H1 (cell line): ENCODE measurements around the gene BNC1. TPM values are rescaled to one million over a fixed set of nuclear protein-coding genes. Genes with fewer than 3 reads are reported as not detected.

ENCODE experiments used
- CTCF ChIA-PET: fragments of 300-600 bp; sonication (Branson Sonifier 250); formaldehyde crosslinking; loops from one replicate; lab custom pipeline; 2021; ENCODE audit not compliant: partially characterized antibody; lab: Charles Lee
- POLR2A ChIA-PET: fragments of 300-600 bp; sonication (Branson Sonifier 250); formaldehyde crosslinking; loops from one replicate; lab custom pipeline; 2021; ENCODE audit warnings: inconsistent platforms; ENCODE audit not compliant: partially characterized antibody; lab: Charles Lee
- DNase-seq, 2 experiments: peaks; one replicate each; pipeline versions ENCODE4 v3.0.0 to v3.0.0-alpha.2; 2010 to 2022; ENCODE audit warnings: low spot score in 2 of 2, low read depth in 1 of 2, mixed read lengths in 1 of 2
- FAIRE-seq: peaks from 2 replicates; lab custom pipeline; 2011; peaks lifted over from hg19 to GRCh38; lab: Jason Lieb, UNC
- H2AFZ ChIP-seq: 2 replicates; pipeline ENCODE4 v1.8.1; 2012; ENCODE audit warnings: low read length, inconsistent platforms
- H2AK5ac ChIP-seq: 2 replicates; pipeline ENCODE4 v1.6.1; 2013; ENCODE audit warnings: low read depth, low read length
- H2BK120ac ChIP-seq: replicated peaks from 2 replicates; pipeline ENCODE3; 2013; ENCODE audit warnings: low read depth, low read length, inconsistent platforms
- H2BK12ac ChIP-seq: 2 replicates; pipeline ENCODE4 v1.6.1; 2013; ENCODE audit warnings: low read depth, low read length
- H2BK15ac ChIP-seq: 2 replicates; pipeline ENCODE4 v1.6.1; 2013; ENCODE audit warnings: low read length
- H2BK20ac ChIP-seq: 2 replicates; pipeline ENCODE4 v1.6.1; 2013; ENCODE audit warnings: low read length
- H2BK5ac ChIP-seq: 2 replicates; pipeline ENCODE4 v1.6.1; 2013; ENCODE audit warnings: low read depth, low read length
- H3K14ac ChIP-seq: 2 replicates; pipeline ENCODE4 v1.6.1; 2013; ENCODE audit warnings: inconsistent platforms; ENCODE audit not compliant: insufficient read length
- H3K18ac ChIP-seq: 2 replicates; pipeline ENCODE4 v1.6.1; 2013; ENCODE audit warnings: low read length; ENCODE audit errors: extremely low read depth
- H3K23ac ChIP-seq: 2 replicates; pipeline ENCODE4 v1.6.1; 2013; ENCODE audit warnings: inconsistent platforms; ENCODE audit not compliant: insufficient read length
- H3K23me2 ChIP-seq: 2 replicates; pipeline ENCODE4 v1.6.1; 2013; ENCODE audit warnings: low read depth, low read length
- H3K27ac ChIP-seq: 2 replicates; pipeline ENCODE4 v1.6.1; 2011; ENCODE audit warnings: low read depth, low read length, inconsistent platforms
- H3K27me3 ChIP-seq, 4 experiments: replicated peaks in 1 of 4; 1 replicate in 1 of 4; 2 replicates in 3 of 4; pipeline versions ENCODE4 v1.6.1 to v1.8.1; 2011 to 2013; ENCODE audit warnings: low read length in 3 of 4, mild to moderate bottlenecking in 3 of 4, inconsistent platforms in 2 of 4, mixed read lengths in 2 of 4, moderate library complexity in 1 of 4; ENCODE audit not compliant: control insufficient read depth in 3 of 4, insufficient read depth in 3 of 4; ENCODE audit errors: extremely low read depth in 1 of 4
- H3K36me3 ChIP-seq, 4 experiments: 2 replicates each; pipeline versions ENCODE4 v1.6.1 to v1.8.1; 2011 to 2013; ENCODE audit warnings: mild to moderate bottlenecking in 4 of 4, low read length in 3 of 4, moderate library complexity in 2 of 4, control low read depth in 1 of 4, inconsistent platforms in 1 of 4; ENCODE audit not compliant: insufficient read depth in 4 of 4, control insufficient read depth in 2 of 4
- H3K4ac ChIP-seq: replicated peaks from 2 replicates; pipeline ENCODE3; 2013; ENCODE audit warnings: low read length, low read depth, mixed read lengths, inconsistent platforms; ENCODE audit not compliant: insufficient read length
- H3K4me1 ChIP-seq, 4 experiments: replicated peaks in 1 of 4; 1 replicate in 1 of 4; 2 replicates in 3 of 4; pipeline versions ENCODE4 v1.6.1 to v1.8.1; 2011 to 2013; ENCODE audit warnings: low read length in 3 of 4, inconsistent platforms in 2 of 4, mixed read lengths in 1 of 4; ENCODE audit not compliant: insufficient read depth in 4 of 4, control insufficient read depth in 3 of 4
- H3K4me2 ChIP-seq, 2 experiments: 2 replicates each; pipeline versions ENCODE4 v1.6.1 to v1.8.1; 2011 to 2013; ENCODE audit warnings: low read depth in 2 of 2, low read length in 2 of 2, control low read depth in 1 of 2, inconsistent platforms in 1 of 2, mild to moderate bottlenecking in 1 of 2; ENCODE audit not compliant: insufficient read depth in 1 of 2
- H3K4me3 ChIP-seq, 4 experiments: fragments of 200-600, 300-600 bp in 1 of 4; sonication (generic), shearing (Covaris generic), sonication (Bioruptor Twin) in 1 of 4; 2 replicates each; pipeline versions ENCODE4 v1.5.1 to v1.8.1; 2011 to 2016; ENCODE audit warnings: low read length in 4 of 4, low read depth in 3 of 4, control low read depth in 2 of 4, inconsistent platforms in 2 of 4, mild to moderate bottlenecking in 2 of 4, mixed read lengths in 1 of 4, moderate library complexity in 1 of 4; ENCODE audit not compliant: insufficient read depth in 2 of 4; ENCODE audit errors: extremely low read depth in 1 of 4
- H3K56ac ChIP-seq: replicated peaks from 2 replicates; pipeline ENCODE3; 2013; ENCODE audit warnings: low read depth, mild to moderate bottlenecking, mixed read lengths, low read length, inconsistent platforms; ENCODE audit not compliant: insufficient read length
- H3K79me1 ChIP-seq: 2 replicates; pipeline ENCODE4 v1.6.1; 2013; ENCODE audit warnings: low read depth, low read length, control low read depth
- H3K79me2 ChIP-seq, 2 experiments: 2 replicates each; pipeline versions ENCODE4 v1.6.1 to v1.8.1; 2012 to 2013; ENCODE audit warnings: low read length in 2 of 2, mild to moderate bottlenecking in 2 of 2, inconsistent platforms in 1 of 2; ENCODE audit not compliant: insufficient read depth in 2 of 2, control insufficient read depth in 1 of 2
- H3K9ac ChIP-seq, 4 experiments: replicated peaks in 1 of 4; 1 replicate in 1 of 4; 2 replicates in 3 of 4; pipeline versions ENCODE4 v1.6.1 to v1.8.1; 2011 to 2013; ENCODE audit warnings: low read depth in 3 of 4, low read length in 3 of 4, control low read depth in 2 of 4, mild to moderate bottlenecking in 2 of 4, moderate library complexity in 2 of 4, inconsistent platforms in 1 of 4; ENCODE audit errors: extremely low read depth in 1 of 4
- H3K9me3 ChIP-seq, 2 experiments: 2 replicates each; pipeline versions ENCODE4 v1.6.1 to v1.8.1; 2012 to 2013; ENCODE audit warnings: mild to moderate bottlenecking in 2 of 2, moderate library complexity in 2 of 2, control low read depth in 1 of 2, inconsistent platforms in 1 of 2, low read depth in 1 of 2, low read length in 1 of 2, mixed read lengths in 1 of 2; ENCODE audit not compliant: insufficient read depth in 2 of 2
- H4K20me1 ChIP-seq, 2 experiments: replicated peaks in 1 of 2; 2 replicates each; pipeline versions ENCODE3 to v1.8.1; 2011 to 2013; ENCODE audit warnings: inconsistent platforms in 2 of 2, low read length in 2 of 2, mild to moderate bottlenecking in 1 of 2; ENCODE audit not compliant: insufficient read depth in 2 of 2, control insufficient read depth in 1 of 2
- H4K5ac ChIP-seq: 2 replicates; pipeline ENCODE4 v1.6.1; 2013; ENCODE audit warnings: low read length, low read depth, mixed read lengths, inconsistent platforms; ENCODE audit not compliant: insufficient read length
- H4K8ac ChIP-seq: 2 replicates; pipeline ENCODE4 v1.8.0; 2013; ENCODE audit warnings: mild to moderate bottlenecking, moderate library complexity, low read length, inconsistent platforms; ENCODE audit not compliant: insufficient read depth; ENCODE audit errors: extremely low read depth
- H4K91ac ChIP-seq: replicated peaks from 2 replicates; pipeline ENCODE3; 2013; ENCODE audit warnings: low read length, mixed read lengths, inconsistent platforms; ENCODE audit not compliant: insufficient read length
- CBX5 ChIP-seq: fragments of 300-800, 300-1000 bp; sonication (generic); IDR thresholded peaks from 2 replicates; pipeline ENCODE4 v1.7.1; 2016; ENCODE audit warnings: antibody characterized with exemption, low read length, low read depth
- CHD2 ChIP-seq: IDR thresholded peaks from 2 replicates; pipeline ENCODE4 v1.6.1; 2012; ENCODE audit warnings: low read length, improper control_type of control experiment
- CTCF ChIP-seq, 3 experiments: IDR thresholded peaks; 1 replicate in 2 of 3; 2 replicates in 1 of 3; pipeline versions ENCODE4 v1.5.1 to v1.6.1; 2011; ENCODE audit warnings: low read length in 3 of 3, mild to moderate bottlenecking in 3 of 3, inconsistent platforms in 2 of 3, low read depth in 1 of 3, moderate library complexity in 1 of 3; ENCODE audit not compliant: insufficient read depth in 1 of 3; ENCODE audit errors: control extremely low read depth in 1 of 3
- EZH2 ChIP-seq: fragments of 200-600 bp; sonication (generic); IDR thresholded peaks from 2 replicates; pipeline ENCODE4 v1.7.1; 2012; ENCODE audit warnings: low read depth, mild to moderate bottlenecking, moderate library complexity, low read length, inconsistent platforms; ENCODE audit not compliant: severe bottlenecking
- KDM5A ChIP-seq: fragments of 200-600 bp; IDR thresholded peaks from 2 replicates; pipeline ENCODE4 v1.7.1; 2012; ENCODE audit warnings: mild to moderate bottlenecking, low read length, inconsistent platforms, mixed read lengths
- POU5F1 ChIP-seq: IDR thresholded peaks from 2 replicates; pipeline ENCODE4 v1.6.1; 2011; ENCODE audit warnings: low read depth, mild to moderate bottlenecking, low read length, moderate library complexity
- SIN3A ChIP-seq, 2 experiments: IDR thresholded peaks in 1 of 2; conservative IDR thresholded peaks in 1 of 2; 2 replicates each; pipeline ENCODE4 v1.6.1; 2011 to 2012; ENCODE audit warnings: low read length in 2 of 2, improper control_type of control experiment in 1 of 2, low read depth in 1 of 2, mild to moderate bottlenecking in 1 of 2
- SP1 ChIP-seq: IDR thresholded peaks from 2 replicates; pipeline ENCODE4 v1.6.1; 2011; ENCODE audit warnings: low read depth, low read length
- SP2 ChIP-seq: IDR thresholded peaks from 2 replicates; pipeline ENCODE4 v1.6.1; 2012; ENCODE audit warnings: mild to moderate bottlenecking, low read length, inconsistent platforms
- SP4 ChIP-seq: IDR thresholded peaks from 2 replicates; pipeline ENCODE4 v1.6.1; 2012; ENCODE audit warnings: low read length, inconsistent platforms
- SRF ChIP-seq: IDR thresholded peaks from 2 replicates; pipeline ENCODE4 v1.6.1; 2011; ENCODE audit warnings: mild to moderate bottlenecking, low read depth, low read length, moderate library complexity
- SUZ12 ChIP-seq: fragments of 200-600 bp; sonication (generic); IDR thresholded peaks from 2 replicates; pipeline ENCODE4 v1.6.1; 2012; ENCODE audit warnings: mild to moderate bottlenecking, inconsistent platforms, low read length, moderate library complexity, mixed read lengths
- YY1 ChIP-seq: IDR thresholded peaks from 2 replicates; pipeline ENCODE4 v1.6.1; 2011; ENCODE audit warnings: low read depth, mild to moderate bottlenecking, low read length
- WGBS, 2 experiments: shearing (Covaris generic) in 1 of 2; methylation state at CpG; one replicate each; pipeline versions ENCODE4 v1.1.6 to v1.1.7; 2013 to 2015; ENCODE audit warnings: low lambda C conversion rate in 2 of 2, mixed read lengths in 2 of 2, inconsistent platforms in 1 of 2, low coverage in 1 of 2, missing lambda C conversion rate in 1 of 2; ENCODE audit not compliant: insufficient replicate concordance in 2 of 2, insufficient coverage in 1 of 2, insufficient read length in 1 of 2; ENCODE audit errors: extremely low coverage in 1 of 2, missing lambda C conversion rate in 1 of 2; 5-methylcytosine and 5-hydroxymethylcytosine counted together
- polyA plus RNA-seq, 7 experiments: library from polyadenylated mRNA; depleted of rRNA in 3 of 7; stranded (reverse) in 5 of 7; unstranded in 2 of 7; fragments of >200 nt in 5 of 7; fragments of 200-250 nt in 2 of 7; gene quantifications; 1 replicate in 5 of 7; 2 replicates in 1 of 7; 4 replicates in 1 of 7; pipeline versions ENCODE4 v1.2.1 to v1.2.3, GENCODE V29; 2011 to 2013; ENCODE audit warnings: missing spikeins in 2 of 7, mixed read lengths in 2 of 7
- total RNA-seq: library from RNA; stranded (reverse); fragmentation: NEBNext Ultra II Directional; extraction: Animal tissue kit (Norgen Biotek cat#: 25700); gene quantifications from 2 replicates; pipeline ENCODE4 v1.2.1, GENCODE V29; 2021

Gene BNC1
- total and polyA plus RNA-seq, 2 of the 8 experiments (the other 6 are each of a cell fraction or from before 2014, with no cell fraction given): 0.99 to 2.1 TPM

- Histone ChIP-seq H2BK12ac (no peak overlapping the region), H3K36me3 (no peaks in the 10 kb centered on the region), H3K9me3 (no peaks in the 10 kb centered on the region), H4K5ac (no peak overlapping the region), H2BK20ac (no peak overlapping the region), H3K27ac (no peak overlapping the region), H2AFZ (no peak overlapping the region), H3K4me1 (peaks cover 0 to 2% (median 0%) of the 10 kb centered on the region in 4 experiments; a peak in 1 of 7 replicates), H2AK5ac (no peak overlapping the region), H3K27me3 (no peaks in the 10 kb centered on the region), H4K91ac (no peak overlapping the region), H3K79me2 (no peaks in the 10 kb centered on the region), H3K23ac (no peak overlapping the region), H3K4me3 (no peak overlapping the region), H3K18ac (no peak overlapping the region), H2BK120ac (no peak overlapping the region), H3K23me2 (no peaks in the 10 kb centered on the region), H3K14ac (no peak overlapping the region), H3K79me1 (no peaks in the 10 kb centered on the region), H2BK5ac (no peak overlapping the region), H3K4ac (no peak overlapping the region), H4K8ac (no peak overlapping the region), H2BK15ac (no peak overlapping the region), H3K9ac (no peak overlapping the region), H3K4me2 (no peak overlapping the region), H3K56ac (no peak overlapping the region), H4K20me1 (no peaks in the 10 kb centered on the region)
- ChIA-PET POLR2A (no interaction called here), CTCF (interaction anchor here (1.1 to 2.1 kb wide), 5 partner anchors 13 to 103 kb away, joined by 3 to 5 read pairs (median 4); no protein-coding TSS in a partner anchor)
- FAIRE-seq (no peak), DNase-seq (no peak)
- 95% methylated on average over 3 of the region's 3 CpGs; no CpG with 5 or more reads in 1 of the 2 experiments for WGBS, 2 experiments
- TF ChIP-seq POU5F1 (no peak), SP1 (no peak), CHD2 (no peak), KDM5A (no peak), YY1 (no peak), SUZ12 (no peak), SP4 (no peak), CBX5 (no peak), SRF (no peak), CTCF (IDR thresholded peaks at IDR 0.05; ENCODE audit: control extremely low read depth in 1 of 3, insufficient read depth in 1 of 3, low read depth in 1 of 3, low read length in 3 of 3) (no peak), SP2 (no peak), EZH2 (no peak), SIN3A (conservative IDR thresholded peaks at IDR 0.05 in 1 of 2, IDR thresholded peaks at IDR 0.05 in 1 of 2; ENCODE audit: low read depth in 1 of 2, low read length in 2 of 2) (no peak)
These were observed 38.2 kb upstream of the BNC1 start for GRCh38 chr15:83322691-83323090.
